Progenitor cell of endocrine pancreas (in vitro differentiated cells): ENCODE data around the gene BMP2K. TPM values are rescaled to one million over a fixed set of nuclear protein-coding genes. Genes with fewer than 3 reads are reported as not detected.

Source experiments
- DNase-seq: peaks from one replicate; pipeline ENCODE4 v3.0.0; 2021; ENCODE audit warnings: low spot score; ENCODE audit not compliant: unreplicated experiment
- H3K27ac Mint-ChIP-seq: 2 replicates; pipeline ENCODE4 v1.8.0; 2021; ENCODE audit warnings: mild to moderate bottlenecking, moderate library complexity, mixed read lengths
- H3K27me3 Mint-ChIP-seq: 2 replicates; pipeline ENCODE4 v1.8.0; 2021; ENCODE audit warnings: mixed read lengths
- H3K36me3 Mint-ChIP-seq: 2 replicates; pipeline ENCODE4 v1.8.0; 2022; ENCODE audit warnings: mixed read lengths; ENCODE audit not compliant: insufficient read depth
- H3K4me1 Mint-ChIP-seq: 2 replicates; pipeline ENCODE4 v1.8.0; 2021; ENCODE audit warnings: low read depth, mixed read lengths
- H3K4me3 Mint-ChIP-seq: 2 replicates; pipeline ENCODE4 v1.8.0; 2021; ENCODE audit warnings: low read depth, mild to moderate bottlenecking, moderate library complexity, mixed read lengths
- H3K9me3 Mint-ChIP-seq: 2 replicates; pipeline ENCODE4 v1.8.0; 2021; ENCODE audit warnings: low read depth, mixed read lengths
- CTCF ChIP-seq: fragments of 200-600 bp; sonication (generic); IDR thresholded peaks from one replicate; pipeline ENCODE4 v1.5.0; 2021; ENCODE audit warnings: antibody characterized with exemption, mild to moderate bottlenecking; ENCODE audit not compliant: unreplicated experiment
- total RNA-seq: library from RNA; stranded (reverse); gene quantifications from 2 replicates; pipeline ENCODE4 v1.2.1, GENCODE V29; 2021

The BMP2K gene
- total RNA-seq, 1 donor from 2014 or later: 32.5 TPM

- Mint-ChIP-seq H3K4me3 (peak overlapping the region; percentile 92), H3K36me3 (no peaks in the 10 kb centered on the region), H3K27me3 (no peaks in the 10 kb centered on the region), H3K4me1 (peaks cover 16% of the 10 kb centered on the region), H3K27ac (peak overlapping the region; percentile 99), H3K9me3 (no peaks in the 10 kb centered on the region)
- peak; percentile 73 for DNase-seq
- TF ChIP-seq CTCF: no peak
Observed at GRCh38 chr4:78775303-78776078, 659 bp upstream of the BMP2K start.

- H3K27me3 Mint-ChIP-seq: no peaks in the 10 kb centered on the region
- H3K27ac Mint-ChIP-seq: peak overlapping the region; percentile 97
- peaks cover 16% of the 10 kb centered on the region for H3K4me1 Mint-ChIP-seq
- no peak overlapping the region for H3K4me3 Mint-ChIP-seq
- H3K36me3 Mint-ChIP-seq: no peaks in the 10 kb centered on the region
- peak; percentile 19 for DNase-seq
- TF ChIP-seq CTCF: no peak
- no peaks in the 10 kb centered on the region for H3K9me3 Mint-ChIP-seq
Observed at GRCh38 chr4:78776729-78777575, 802 bp downstream of the BMP2K start.

- Mint-ChIP-seq H3K36me3 (no peaks in the 10 kb centered on the region), H3K27me3 (no peaks in the 10 kb centered on the region), H3K27ac (peak overlapping the region; percentile 69), H3K4me3 (no peak overlapping the region), H3K4me1 (peaks cover 16% of the 10 kb centered on the region), H3K9me3 (no peaks in the 10 kb centered on the region)
- DNase-seq: no peak
- TF ChIP-seq CTCF: no peak
Observed at GRCh38 chr4:78777576-78777940, 1.4 kb downstream of the BMP2K start.

- Mint-ChIP-seq H3K9me3 (no peaks in the 10 kb centered on the region), H3K27me3 (no peaks in the 10 kb centered on the region), H3K27ac (no peak overlapping the region), H3K4me3 (no peak overlapping the region), H3K36me3 (no peaks in the 10 kb centered on the region), H3K4me1 (peaks cover 16% of the 10 kb centered on the region)
- DNase-seq: no peak
- no peak for TF ChIP-seq CTCF
Observed at GRCh38 chr4:78778530-78778929, 2.4 kb downstream of the BMP2K start.

- no peak for DNase-seq
- H3K36me3 Mint-ChIP-seq: no peaks in the 10 kb centered on the region
- no peak for TF ChIP-seq CTCF
- no peaks in the 10 kb centered on the region for H3K9me3 Mint-ChIP-seq
- H3K4me3 Mint-ChIP-seq: no peak overlapping the region
- no peaks in the 10 kb centered on the region for H3K27me3 Mint-ChIP-seq
- H3K27ac Mint-ChIP-seq: no peak overlapping the region
- peaks cover 18% of the 10 kb centered on the region for H3K4me1 Mint-ChIP-seq
Observed at GRCh38 chr4:78779280-78779679, 3.1 kb downstream of the BMP2K start.
